T-cell (primary cell): ENCODE data around the gene ZNF428. TPM values are rescaled to one million over a fixed set of nuclear protein-coding genes. Genes with fewer than 3 reads are reported as not detected.

Experiments used
- ATAC-seq, 4 experiments: fragments of 200-7000 bp in 3 of 4; fragments of 150-1000 bp in 1 of 4; cut with Tn5 transposase; replicated peaks in 1 of 4; 1 replicate in 3 of 4; 2 replicates in 1 of 4; pipeline ENCODE4 v1.10.0; 2021; ENCODE audit warnings: moderate library complexity in 3 of 4, mild to moderate bottlenecking in 2 of 4, moderate number of reproducible peaks in 1 of 4
- CTCF ChIA-PET, 2 donors: fragments of 300-600 bp; sonication (Branson Sonifier 250); formaldehyde crosslinking; loops; one replicate each; lab custom pipeline; 2022; ENCODE audit warnings: antibody characterized with exemption in 2 of 2; lab: Charles Lee
- POLR2A ChIA-PET, 2 donors: fragments of 300-600 bp; sonication (Branson Sonifier 250); formaldehyde crosslinking; loops; one replicate each; lab custom pipeline; 2022; ENCODE audit warnings: antibody characterized with exemption in 2 of 2; lab: Charles Lee
- DNase-seq, 35 experiments: peaks; one replicate each; pipeline versions ENCODE4 v3.0.0 to v3.0.0-alpha.2; 2013 to 2023
- H3K27ac ChIP-seq: one replicate; pipeline ENCODE4 v1.5.1; 2013; ENCODE audit warnings: low read length
- H3K27me3 ChIP-seq, 2 experiments: replicated peaks in 1 of 2; 1 replicate in 1 of 2; 2 replicates in 1 of 2; pipeline versions ENCODE4 v1.6.1 to v1.7.0; 2013; ENCODE audit warnings: low read length in 1 of 2, mixed read lengths in 1 of 2; ENCODE audit not compliant: control insufficient read depth in 2 of 2, insufficient read depth in 2 of 2; ENCODE audit errors: extremely low read depth in 1 of 2
- H3K36me3 ChIP-seq, 2 donors: 1 replicate in 1 of 2; 2 replicates in 1 of 2; pipeline versions ENCODE4 v1.6.1 to v1.7.0; 2013; ENCODE audit warnings: low read length in 1 of 2; ENCODE audit not compliant: control insufficient read depth in 2 of 2, insufficient read depth in 1 of 2; ENCODE audit errors: extremely low read depth in 1 of 2
- H3K4me1 ChIP-seq, 2 experiments: 1 replicate in 1 of 2; 2 replicates in 1 of 2; pipeline versions ENCODE4 v1.6.1 to v1.7.0; 2013; ENCODE audit warnings: low read length in 2 of 2, mixed read lengths in 1 of 2; ENCODE audit not compliant: insufficient read depth in 2 of 2, control insufficient read depth in 1 of 2; ENCODE audit errors: extremely low read depth in 1 of 2
- H3K4me3 ChIP-seq, 2 donors: 1 replicate in 1 of 2; 2 replicates in 1 of 2; pipeline versions ENCODE4 v1.5.1 to v1.7.0; 2013; ENCODE audit warnings: mild to moderate bottlenecking in 2 of 2, low read length in 1 of 2, moderate library complexity in 1 of 2; ENCODE audit not compliant: control insufficient read depth in 1 of 2; ENCODE audit errors: extremely low read depth in 1 of 2
- H3K9me3 ChIP-seq: 2 replicates; pipeline ENCODE4 v1.7.0; 2013
- H3K27ac Mint-ChIP-seq, 2 donors: one replicate each; pipeline ENCODE4 v1.8.0; 2020 to 2021; ENCODE audit warnings: mild to moderate bottlenecking in 2 of 2, mixed read lengths in 2 of 2
- H3K27me3 Mint-ChIP-seq, 2 donors: one replicate each; pipeline ENCODE4 v1.8.0; 2021 to 2022; ENCODE audit warnings: mixed read lengths in 2 of 2
- H3K36me3 Mint-ChIP-seq: one replicate; pipeline ENCODE4 v1.8.0; 2021; ENCODE audit warnings: mixed read lengths
- H3K4me1 Mint-ChIP-seq, 3 donors: one replicate each; pipeline ENCODE4 v1.8.0; 2020 to 2022; ENCODE audit warnings: mixed read lengths in 3 of 3, mild to moderate bottlenecking in 1 of 3
- H3K4me3 Mint-ChIP-seq, 3 donors: one replicate each; pipeline ENCODE4 v1.8.0; 2020 to 2022; ENCODE audit warnings: mild to moderate bottlenecking in 3 of 3, mixed read lengths in 3 of 3, moderate library complexity in 3 of 3
- H3K9me3 Mint-ChIP-seq, 3 donors: one replicate each; pipeline ENCODE4 v1.8.0; 2020 to 2022; ENCODE audit warnings: mixed read lengths in 3 of 3
- WGBS: methylation state at CpG from one replicate; pipeline ENCODE4 v1.1.5; 2013; ENCODE audit warnings: missing lambda C conversion rate; ENCODE audit not compliant: insufficient coverage; 5-methylcytosine and 5-hydroxymethylcytosine counted together
- total RNA-seq, 35 experiments: library from RNA in 6 of 35; stranded (reverse) in 6 of 35; fragments of 120-200 nt in 1 of 35; gene quantifications; one replicate each; pipeline versions ENCODE4 v1.2.1 to v1.2.4 and lab custom pipeline; 2013 to 2026

The ZNF428 gene
- total RNA-seq, 5 donors from 2014 or later (not counting 1 experiment from before 2014, with no cell fraction given): 28.9 to 35.2 (median 34.5) TPM

DNA sequence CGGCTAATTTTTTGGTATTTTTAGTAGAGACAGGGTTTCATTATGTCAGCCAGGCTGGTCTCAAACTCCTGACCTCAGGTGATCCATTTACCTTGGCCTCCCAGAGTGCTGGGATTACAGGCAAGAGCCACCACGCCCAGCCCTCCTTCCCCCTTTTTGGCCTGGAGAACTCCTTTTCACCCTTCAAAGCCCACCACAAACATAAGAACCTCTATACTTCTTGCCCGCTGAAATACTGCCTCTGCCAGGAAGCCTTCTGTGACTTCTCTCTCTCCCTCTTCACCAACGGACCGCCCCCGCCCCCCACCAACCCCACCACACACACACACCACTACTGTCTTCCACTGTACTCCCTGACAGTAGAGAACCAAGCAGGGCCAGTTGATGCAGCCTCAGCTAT is 2.5 kb downstream of the ZNF428 start:
- H3K4me3 ChIP-seq: no peak overlapping the region
- 76% methylated on average over 3 of the region's 6 CpGs for WGBS

DNA sequence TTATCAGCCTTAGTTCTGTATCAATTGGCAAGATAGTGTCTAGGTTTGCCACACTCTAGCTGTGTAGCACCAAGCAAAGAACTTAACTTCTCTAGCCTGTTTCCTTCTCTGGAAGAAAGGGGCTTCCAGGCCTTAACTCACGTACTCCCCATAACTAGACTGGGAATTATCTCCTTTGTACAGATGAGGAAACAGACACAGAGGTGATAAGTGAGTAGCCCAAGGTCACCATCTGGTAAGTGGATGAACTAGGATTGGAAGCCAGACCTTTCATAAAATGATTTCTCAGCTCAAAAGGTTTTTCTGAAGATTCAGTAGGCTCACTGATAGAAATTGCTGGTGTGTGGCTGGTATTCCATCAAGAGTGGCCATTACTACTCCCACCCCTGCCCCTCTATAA is 3.1 kb downstream of the ZNF428 start:
- Mint-ChIP-seq H3K27ac (peak overlapping the region in 1 of 2 donors; percentile 61), H3K4me3 (no peak overlapping the region), H3K27me3 (no peaks in the 10 kb centered on the region), H3K36me3 (peaks cover 25% of the 10 kb centered on the region), H3K4me1 (peaks cover 37 to 56% (median 41%) of the 10 kb centered on the region in 3 donors), H3K9me3 (no peaks in the 10 kb centered on the region)
- no peak overlapping the region for H3K27ac ChIP-seq
- no CpG with 5 or more reads among the region's 1 CpG for WGBS
- DNase-seq: no peak
- H3K4me3 ChIP-seq: no peak overlapping the region
- peaks cover 9 to 27% of the 10 kb centered on the region in 2 experiments for H3K4me1 ChIP-seq
- no peaks in the 10 kb centered on the region for H3K9me3 ChIP-seq
- no peaks in the 10 kb centered on the region for H3K27me3 ChIP-seq
- peaks cover 20 to 26% of the 10 kb centered on the region in 2 donors for H3K36me3 ChIP-seq
- POLR2A ChIA-PET: interaction anchor here (0.6 kb wide), 2 partner anchors 59 to 72 kb away, joined by 3 to 6 read pairs; no protein-coding TSS in a partner anchor
- no peak for ATAC-seq
- CTCF ChIA-PET: interaction anchor here in 1 of 2 donors (0.6 to 0.7 kb wide), 2 partner anchors 16 to 122 kb away, joined by 3 to 7 read pairs; no protein-coding TSS in a partner anchor

More for the DNA sequence above, 2.5 kb downstream of the ZNF428 start:
- no peaks in the 10 kb centered on the region for H3K27me3 ChIP-seq
- ATAC-seq (no peak), DNase-seq (no peak)
- ChIA-PET POLR2A (no interaction called here), CTCF (interaction anchor here in 1 of 2 donors (0.8 kb wide), 1 partner anchor 62 kb away, joined by 5 read pairs; no protein-coding TSS in a partner anchor)
- H3K36me3 ChIP-seq: peaks cover 17 to 21% of the 10 kb centered on the region in 2 donors
- Mint-ChIP-seq H3K4me3 (peak overlapping the region in 1 of 3 donors; percentile 9), H3K9me3 (no peaks in the 10 kb centered on the region), H3K4me1 (peaks cover 37 to 58% (median 43%) of the 10 kb centered on the region in 3 donors), H3K36me3 (peaks cover 22% of the 10 kb centered on the region), H3K27ac (no peak overlapping the region), H3K27me3 (no peaks in the 10 kb centered on the region)
- peaks cover 9 to 25% of the 10 kb centered on the region in 2 experiments for H3K4me1 ChIP-seq
- no peaks in the 10 kb centered on the region for H3K9me3 ChIP-seq
- H3K27ac ChIP-seq: no peak overlapping the region

DNA sequence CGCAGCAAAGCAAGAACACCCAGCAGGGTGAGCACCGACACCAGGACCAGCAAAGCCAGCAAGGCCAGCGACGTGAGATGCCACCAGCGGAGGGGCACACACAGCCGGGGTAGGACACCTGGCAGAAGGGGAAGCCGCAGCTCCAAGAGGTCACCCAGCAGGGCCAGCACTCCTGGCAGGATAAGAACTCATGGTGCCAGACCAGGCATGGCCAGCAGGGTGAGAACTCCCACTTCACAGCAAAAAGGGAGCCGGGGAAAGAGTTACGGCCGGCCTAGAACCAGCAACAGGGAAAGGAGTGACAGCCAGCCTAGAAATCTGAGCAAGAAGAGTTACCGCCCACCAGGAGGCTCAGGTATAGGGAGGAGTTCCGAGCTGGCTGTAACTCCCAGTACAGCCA is 7.1 kb downstream of the ZNF428 start:
- Mint-ChIP-seq H3K27me3 (no peaks in the 10 kb centered on the region), H3K9me3 (no peaks in the 10 kb centered on the region), H3K36me3 (peaks cover 33% of the 10 kb centered on the region), H3K4me1 (peaks cover 28 to 48% (median 29%) of the 10 kb centered on the region in 3 donors), H3K4me3 (no peak overlapping the region), H3K27ac (no peak overlapping the region)
- no peak for DNase-seq
- ChIA-PET POLR2A (no interaction called here), CTCF (no interaction called here)
- Histone ChIP-seq H3K27me3 (no peaks in the 10 kb centered on the region), H3K4me3 (no peak overlapping the region), H3K36me3 (peaks cover 23 to 34% of the 10 kb centered on the region in 2 donors), H3K9me3 (no peaks in the 10 kb centered on the region), H3K27ac (no peak overlapping the region), H3K4me1 (peaks cover 0 to 4% of the 10 kb centered on the region in 2 experiments)
- ATAC-seq: no peak
- 98% methylated on average over 8 of the region's 12 CpGs for WGBS

DNA sequence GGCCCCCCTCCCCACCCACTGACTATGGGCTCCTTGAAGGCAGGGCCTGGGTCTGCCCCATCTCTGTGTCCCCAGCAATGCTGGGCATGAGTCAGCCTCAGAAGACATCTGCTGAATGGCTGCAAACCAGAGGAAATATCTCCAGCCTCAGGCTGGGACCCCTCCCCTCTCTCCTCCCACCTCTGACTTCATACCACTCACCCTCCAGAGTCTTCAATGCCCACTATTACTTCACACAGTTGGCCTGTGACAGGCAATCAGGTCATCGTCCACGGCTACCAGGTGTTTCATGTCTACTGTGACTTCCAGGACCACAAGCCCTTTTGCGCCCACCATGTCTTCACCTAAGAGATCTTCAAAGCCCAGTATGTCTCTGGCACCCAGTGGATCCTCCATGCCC is 7.6 kb downstream of the ZNF428 start, which contains the start of gene SRRM5:
SRRM5 (plus strand) TSS at position 301 of the 400 bp plus-strand sequence; CDS start at position 335, 34 bp downstream.
- WGBS: 100% methylated on average over 3 of the region's 3 CpGs
- peaks cover 37% of the 10 kb centered on the region for H3K36me3 Mint-ChIP-seq
- H3K4me3 Mint-ChIP-seq: no peak within 1 kb of the TSS
- CTCF ChIA-PET: no interaction called here
- no peak within 1 kb of the TSS for H3K27ac ChIP-seq
- ATAC-seq: no peak
- no peaks in the 10 kb centered on the region for H3K27me3 Mint-ChIP-seq
- peaks cover 30 to 46% (median 30%) of the 10 kb centered on the region in 3 donors for H3K4me1 Mint-ChIP-seq
- peaks cover 23 to 34% of the 10 kb centered on the region in 2 donors for H3K36me3 ChIP-seq
- no peaks in the 10 kb centered on the region for H3K27me3 ChIP-seq
- H3K9me3 ChIP-seq: no peaks in the 10 kb centered on the region
- peaks cover 0 to 4% of the 10 kb centered on the region in 2 experiments for H3K4me1 ChIP-seq
- no peak within 1 kb of the TSS for H3K4me3 ChIP-seq
- POLR2A ChIA-PET: no interaction called here
- H3K9me3 Mint-ChIP-seq: no peaks in the 10 kb centered on the region
- DNase-seq: no peak
- no peak within 1 kb of the TSS for H3K27ac Mint-ChIP-seq

DNA sequence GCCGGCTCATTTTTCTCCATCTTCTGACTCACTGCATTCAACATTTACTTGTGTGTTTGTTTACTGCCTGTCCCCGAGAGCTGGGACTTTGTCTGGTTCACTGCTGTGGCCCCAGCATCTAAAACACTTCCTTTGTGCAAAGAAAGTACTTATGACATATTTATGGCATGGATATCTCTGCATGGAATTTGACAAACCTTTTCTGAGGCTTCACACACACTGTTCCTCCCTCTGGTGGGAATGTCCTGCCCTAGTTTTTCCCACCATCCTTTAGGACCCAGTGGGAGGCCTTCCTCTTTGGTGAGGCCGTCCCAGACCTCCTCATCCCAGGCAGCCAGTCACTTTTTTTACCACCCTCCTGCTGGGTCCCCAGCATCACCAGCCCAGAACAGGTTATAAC is 8.9 kb downstream of the ZNF428 start:
- DNase-seq (no peak), ATAC-seq (no peak)
- Histone ChIP-seq H3K4me3 (no peak overlapping the region), H3K9me3 (no peaks in the 10 kb centered on the region), H3K27ac (no peak overlapping the region), H3K36me3 (peaks cover 23 to 38% of the 10 kb centered on the region in 2 donors), H3K4me1 (peaks cover 0 to 4% of the 10 kb centered on the region in 2 experiments), H3K27me3 (no peaks in the 10 kb centered on the region)
- Mint-ChIP-seq H3K27ac (peak overlapping the region in 1 of 2 donors; percentile 57), H3K36me3 (peaks cover 39% of the 10 kb centered on the region), H3K9me3 (no peaks in the 10 kb centered on the region), H3K4me1 (peaks cover 24 to 36% (median 27%) of the 10 kb centered on the region in 3 donors), H3K4me3 (no peak overlapping the region), H3K27me3 (no peaks in the 10 kb centered on the region)
- ChIA-PET CTCF (no interaction called here), POLR2A (no interaction called here)
- 100% methylated on average over 1 of the region's 3 CpGs for WGBS

DNA sequence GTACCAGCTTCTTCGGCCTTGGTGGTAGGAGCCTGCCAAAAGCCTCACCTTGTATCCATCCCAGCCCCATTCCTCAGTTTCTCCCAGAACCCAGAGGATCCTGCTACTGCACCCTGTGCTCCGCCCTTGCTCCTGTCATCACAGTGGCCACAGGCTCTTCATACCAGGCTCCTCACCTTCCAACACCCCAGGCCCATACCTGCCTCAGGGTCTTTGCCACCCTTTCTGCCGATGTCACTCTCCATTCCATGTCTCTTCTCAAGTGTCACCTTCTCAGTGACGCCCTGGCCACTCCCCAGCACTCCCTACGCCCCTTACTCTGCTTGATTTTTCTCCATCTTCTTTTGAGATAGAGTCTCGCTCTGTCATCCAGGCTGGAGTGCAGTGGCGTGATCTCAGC is 9.6 kb downstream of the ZNF428 start:
- no peaks in the 10 kb centered on the region for H3K27me3 Mint-ChIP-seq
- H3K27ac Mint-ChIP-seq: peak overlapping the region in 1 of 2 donors; percentile 61
- POLR2A ChIA-PET: no interaction called here
- peaks cover 39% of the 10 kb centered on the region for H3K36me3 Mint-ChIP-seq
- peaks cover 24 to 35% (median 26%) of the 10 kb centered on the region in 3 donors for H3K4me1 Mint-ChIP-seq
- peaks cover 23 to 38% of the 10 kb centered on the region in 2 donors for H3K36me3 ChIP-seq
- CTCF ChIA-PET: interaction anchor here in 1 of 2 donors (0.7 kb wide), 1 partner anchor 55 kb away, joined by 4 read pairs; no protein-coding TSS in a partner anchor
- H3K9me3 ChIP-seq: no peaks in the 10 kb centered on the region
- ATAC-seq (no peak), DNase-seq (no peak)
- H3K9me3 Mint-ChIP-seq: no peaks in the 10 kb centered on the region
- H3K27ac ChIP-seq: no peak overlapping the region
- H3K27me3 ChIP-seq: no peaks in the 10 kb centered on the region
- no peak overlapping the region for H3K4me3 ChIP-seq
- H3K4me1 ChIP-seq: peaks cover 0 to 4% of the 10 kb centered on the region in 2 experiments
- 90% methylated on average over 6 of the region's 7 CpGs for WGBS
- H3K4me3 Mint-ChIP-seq: no peak overlapping the region
